ENCODE results near the gene MALT1. TPM values are rescaled to one million over a fixed set of nuclear protein-coding genes. Genes with fewer than 3 reads are reported as not detected.
"Not testable (repeated sequence)": the region's sequence is repeated elsewhere in the genome, so short reads cannot be mapped to it uniquely, and the experiment has no call there.

Gene MALT1
- total RNA-seq, 1 donor from 2014 or later = 28.1 TPM

- Mint-ChIP-seq H3K9me3 (ENCODE audit: unreplicated experiment) (no peaks in the 10 kb centered on the region), H3K4me1 (ENCODE audit: unreplicated experiment) (peaks cover 9% of the 10 kb centered on the region), H3K4me3 (ENCODE audit: unreplicated experiment) (no peak overlapping the region), H3K27ac (ENCODE audit: unreplicated experiment) (no peak overlapping the region), H3K27me3 (ENCODE audit: unreplicated experiment) (peaks cover 28% of the 10 kb centered on the region), H3K36me3 (ENCODE audit: unreplicated experiment) (no peaks in the 10 kb centered on the region)
- TF ChIP-seq CTCF (IDR thresholded peaks at IDR 0.05) = no peak
- DNase-seq (ENCODE audit: extremely low spot score, unreplicated experiment) = no peak
Observed at GRCh38 chr18:58769321-58769720, 98.1 kb downstream of the MALT1 start.

- Mint-ChIP-seq H3K27me3 (ENCODE audit: unreplicated experiment) (peaks cover 19% of the 10 kb centered on the region), H3K9me3 (ENCODE audit: unreplicated experiment) (no peaks in the 10 kb centered on the region), H3K36me3 (ENCODE audit: unreplicated experiment) (no peaks in the 10 kb centered on the region), H3K27ac (ENCODE audit: unreplicated experiment) (no peak overlapping the region), H3K4me3 (ENCODE audit: unreplicated experiment) (no peak overlapping the region), H3K4me1 (ENCODE audit: unreplicated experiment) (peaks cover 9% of the 10 kb centered on the region)
- TF ChIP-seq CTCF (IDR thresholded peaks at IDR 0.05) = no peak
- no peak for DNase-seq (ENCODE audit: extremely low spot score, unreplicated experiment)
Observed at GRCh38 chr18:58770601-58771000, 99.3 kb downstream of the MALT1 start.

- no peak for DNase-seq (ENCODE audit: extremely low spot score, unreplicated experiment)
- Mint-ChIP-seq H3K4me3 (ENCODE audit: unreplicated experiment) (no peak overlapping the region), H3K36me3 (ENCODE audit: unreplicated experiment) (no peaks in the 10 kb centered on the region), H3K27me3 (ENCODE audit: unreplicated experiment) (peaks cover 4% of the 10 kb centered on the region), H3K4me1 (ENCODE audit: unreplicated experiment) (peaks cover 9% of the 10 kb centered on the region), H3K9me3 (ENCODE audit: unreplicated experiment) (no peaks in the 10 kb centered on the region), H3K27ac (ENCODE audit: unreplicated experiment) (no peak overlapping the region)
- no peak for TF ChIP-seq CTCF (IDR thresholded peaks at IDR 0.05)
Observed at GRCh38 chr18:58772161-58772560, 100.9 kb downstream of the MALT1 start.

GRCh38 chr18:58776084-58776483 lies 104.8 kb downstream of the MALT1 start:
- no peak overlapping the region for H3K4me3 Mint-ChIP-seq (ENCODE audit: unreplicated experiment)
- no peak for TF ChIP-seq CTCF (IDR thresholded peaks at IDR 0.05)
- no peaks in the 10 kb centered on the region for H3K27me3 Mint-ChIP-seq (ENCODE audit: unreplicated experiment)
- no peak for DNase-seq (ENCODE audit: extremely low spot score, unreplicated experiment)
- no peaks in the 10 kb centered on the region for H3K36me3 Mint-ChIP-seq (ENCODE audit: unreplicated experiment)
- no peaks in the 10 kb centered on the region for H3K9me3 Mint-ChIP-seq (ENCODE audit: unreplicated experiment)
- H3K27ac Mint-ChIP-seq (ENCODE audit: unreplicated experiment) = no peak overlapping the region
- H3K4me1 Mint-ChIP-seq (ENCODE audit: unreplicated experiment) = no peaks in the 10 kb centered on the region

GRCh38 chr18:58776541-58776940 lies 105.3 kb downstream of the MALT1 start:
- H3K27ac Mint-ChIP-seq (ENCODE audit: unreplicated experiment); H3K9me3 Mint-ChIP-seq (ENCODE audit: unreplicated experiment); H3K27me3 Mint-ChIP-seq (ENCODE audit: unreplicated experiment); H3K4me1 Mint-ChIP-seq (ENCODE audit: unreplicated experiment); H3K4me3 Mint-ChIP-seq (ENCODE audit: unreplicated experiment); H3K36me3 Mint-ChIP-seq (ENCODE audit: unreplicated experiment); DNase-seq (ENCODE audit: extremely low spot score, unreplicated experiment): not testable (repeated sequence)

- no peak for TF ChIP-seq CTCF (IDR thresholded peaks at IDR 0.05)
- DNase-seq (ENCODE audit: extremely low spot score, unreplicated experiment) = no peak
- no peak overlapping the region for H3K27ac Mint-ChIP-seq (ENCODE audit: unreplicated experiment)
- peaks cover 4% of the 10 kb centered on the region for H3K4me1 Mint-ChIP-seq (ENCODE audit: unreplicated experiment)
- no peak overlapping the region for H3K4me3 Mint-ChIP-seq (ENCODE audit: unreplicated experiment)
- no peaks in the 10 kb centered on the region for H3K27me3 Mint-ChIP-seq (ENCODE audit: unreplicated experiment)
- no peaks in the 10 kb centered on the region for H3K36me3 Mint-ChIP-seq (ENCODE audit: unreplicated experiment)
- no peaks in the 10 kb centered on the region for H3K9me3 Mint-ChIP-seq (ENCODE audit: unreplicated experiment)
Observed at GRCh38 chr18:58777471-58777870, 106.2 kb downstream of the MALT1 start.

Measured in osteocyte (in vitro differentiated cells).